HG02763 (cell line): ENCODE measurements around the gene TMEM217.
"Not testable (repeated sequence)": the region's sequence is repeated elsewhere in the genome, so short reads cannot be mapped to it uniquely, and the experiment has no call there.

ENCODE experiments used
- ATAC-seq: cut with Tn5 transposase; IDR thresholded peaks from one replicate; pipeline ENCODE4 v1.9.1; 2021; ENCODE audit warnings: mild to moderate bottlenecking, moderate library complexity; ENCODE audit not compliant: unreplicated experiment

The TMEM217 gene

DNA sequence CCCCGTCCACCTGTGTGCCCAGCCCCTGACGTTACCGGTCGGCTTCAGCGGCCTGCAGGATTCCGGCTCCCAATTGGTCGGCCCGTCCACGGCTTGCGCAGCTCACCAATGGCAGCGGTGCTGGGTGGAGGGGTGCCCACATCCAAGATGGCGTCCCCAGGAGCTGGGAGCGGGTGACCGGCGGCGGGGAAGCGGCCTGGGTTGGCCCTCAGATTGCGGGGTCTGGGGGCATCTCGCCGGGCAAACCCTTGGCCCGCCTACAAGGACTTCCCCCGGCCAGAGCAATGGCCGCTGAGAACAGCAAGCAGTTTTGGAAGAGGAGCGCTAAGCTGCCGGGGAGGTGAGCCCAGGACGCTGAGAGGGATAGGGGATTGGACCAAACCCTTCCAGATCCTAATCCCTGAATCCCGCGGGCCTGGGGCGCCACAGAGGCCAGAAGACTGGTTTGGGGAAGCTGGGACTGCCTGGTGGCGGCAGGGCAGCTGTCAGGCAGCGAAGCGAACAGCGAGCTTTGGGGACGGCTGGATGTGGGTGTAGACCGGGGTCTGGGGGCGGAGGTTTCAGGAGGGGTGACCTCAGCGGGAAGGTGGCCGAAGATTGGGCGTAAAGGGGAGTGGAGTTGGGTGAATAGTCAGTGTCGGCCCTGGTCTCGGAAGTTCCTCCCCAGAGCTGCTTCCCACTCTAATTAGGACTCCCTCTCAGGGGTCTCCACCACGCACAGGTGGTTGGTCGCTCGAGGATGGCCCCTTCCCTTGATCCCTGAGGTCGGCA, at the start of gene TMEM217, which contains the start of gene TBC1D22B:
Gene TMEM217, minus strand, starts transcription at position 511 of the 771 bp plus-strand sequence. CDS start 39,114 bp downstream, outside the sequence.
Gene TBC1D22B, plus strand, starts transcription at position 139 of the 771 bp plus-strand sequence. Its CDS starts 146 bp downstream, at position 285.
- ATAC-seq, result peak; percentile 96

DNA sequence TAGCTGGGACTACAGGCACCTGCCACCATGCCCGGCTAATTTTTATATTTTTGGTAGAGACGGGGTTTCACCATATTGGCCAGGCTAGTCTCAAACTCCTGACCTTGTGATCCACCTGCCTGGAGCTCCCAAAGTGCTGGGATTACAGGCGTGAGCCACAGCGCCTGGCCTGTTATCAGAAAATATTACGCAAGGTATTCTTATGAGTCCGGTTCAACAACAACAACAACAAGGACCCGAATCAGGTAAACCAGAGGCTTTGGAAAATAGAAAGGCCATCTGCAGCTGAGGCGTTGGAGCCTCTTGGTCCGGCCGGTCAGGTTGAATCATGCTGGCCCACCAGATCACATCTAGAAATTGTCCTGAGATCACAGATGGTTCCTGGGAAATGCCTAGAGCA, 49.5 kb upstream of the TMEM217 start:
- not testable (repeated sequence) for ATAC-seq

DNA sequence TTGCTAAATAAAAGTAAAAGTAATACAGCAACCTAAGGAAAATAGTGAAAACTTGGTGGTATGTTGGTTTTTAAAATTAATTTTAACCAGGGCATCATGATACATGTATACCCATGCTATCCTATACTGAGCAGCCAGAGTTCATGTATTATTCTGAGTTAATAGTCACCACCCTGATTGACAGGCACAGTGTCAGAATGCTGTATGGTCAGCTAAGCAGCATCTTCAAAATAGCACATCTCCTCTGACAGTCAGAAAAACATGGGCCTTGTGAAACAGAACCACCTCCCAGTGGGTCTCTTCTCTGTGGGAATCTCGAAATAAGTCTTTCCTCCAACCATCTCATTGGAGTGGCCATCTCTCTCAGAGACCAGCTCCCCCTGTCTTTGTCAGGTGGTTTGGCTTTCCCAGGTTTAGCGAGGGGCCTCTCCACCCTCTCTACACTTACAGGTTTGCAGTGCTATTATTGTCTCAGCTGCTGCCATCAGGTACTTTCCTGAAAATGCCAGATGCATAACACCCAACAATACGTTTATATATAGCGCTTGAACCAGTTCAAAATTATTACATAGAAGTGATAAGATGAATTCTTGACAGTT, 48.8 kb upstream of the TMEM217 start:
- ATAC-seq, result no peak

DNA sequence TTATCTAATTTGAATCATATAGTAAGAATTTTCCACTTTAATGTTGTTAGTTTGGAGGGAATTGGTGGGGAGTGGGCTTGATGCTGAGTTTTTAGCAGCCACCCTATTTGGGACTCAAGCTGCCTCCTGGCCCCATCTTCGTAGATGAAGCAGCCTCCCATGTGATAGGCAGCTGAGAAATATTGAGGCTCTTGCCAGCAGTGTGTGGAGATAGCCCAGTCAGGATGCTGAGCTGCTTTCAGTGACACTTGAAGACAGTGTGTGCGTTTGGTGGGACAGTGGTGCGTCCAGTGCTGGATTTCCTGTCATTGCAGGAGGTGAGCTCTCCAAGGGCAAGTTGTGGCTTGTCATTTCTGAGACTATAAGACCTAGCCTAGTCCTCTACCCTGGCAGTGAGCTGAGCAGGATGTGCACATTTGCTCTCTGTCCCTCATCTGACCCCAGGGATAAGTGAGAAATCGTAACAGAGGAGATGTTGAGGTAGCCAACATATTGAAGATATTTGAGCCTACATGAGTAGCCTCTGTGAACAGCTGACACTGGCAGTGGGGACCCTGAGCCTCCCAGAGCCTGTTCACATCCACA, 48.0 kb upstream of the TMEM217 start:
- no peak for ATAC-seq

DNA sequence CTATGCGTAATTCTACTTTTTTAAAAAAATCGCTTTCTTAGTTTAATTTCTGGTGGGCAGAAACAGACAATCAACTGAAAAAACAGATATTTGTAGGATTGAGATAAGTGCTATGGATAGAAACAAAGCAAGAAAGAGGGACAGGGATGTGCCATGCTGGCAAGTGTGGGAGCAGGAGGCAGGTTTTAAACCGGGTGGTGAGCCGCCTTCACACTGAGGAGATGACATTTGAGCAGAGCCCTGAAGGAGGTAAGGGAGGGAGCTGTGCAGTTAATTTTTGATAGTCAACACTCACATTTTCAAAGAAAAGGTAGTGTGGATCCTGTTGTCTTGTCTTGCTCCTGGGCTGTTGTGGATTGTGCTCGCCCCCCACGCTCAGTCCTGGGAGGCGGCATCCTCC, 46.8 kb upstream of the TMEM217 start:
- no peak for ATAC-seq

DNA sequence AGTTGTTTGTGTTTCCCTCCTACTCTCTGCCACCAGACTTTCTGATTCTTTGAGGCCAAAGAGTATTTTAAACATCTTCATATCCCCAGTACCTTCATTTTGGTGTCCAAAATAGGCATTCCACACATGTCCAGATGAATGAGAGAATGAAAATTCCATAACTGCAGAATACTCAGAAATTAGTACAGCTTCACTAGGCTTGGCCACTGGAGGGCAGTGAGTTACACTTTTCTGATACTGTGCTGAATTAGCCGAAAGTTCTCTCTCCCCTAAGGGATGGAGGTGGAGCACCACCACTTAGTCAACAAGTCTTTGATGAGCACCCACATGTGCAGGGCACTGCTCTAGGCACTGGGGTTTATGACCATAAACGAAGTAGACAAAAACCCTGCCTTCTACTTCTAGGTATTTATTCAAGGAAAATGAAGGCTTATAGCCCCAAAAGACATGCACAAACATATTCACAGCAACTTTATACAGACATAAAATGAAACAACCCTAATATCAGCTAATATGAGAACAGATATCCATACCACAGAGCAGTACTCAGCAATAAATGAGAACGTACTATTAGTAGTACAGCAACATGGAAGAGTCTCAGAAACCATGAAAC, 46.1 kb upstream of the TMEM217 start:
- ATAC-seq, result no peak

DNA sequence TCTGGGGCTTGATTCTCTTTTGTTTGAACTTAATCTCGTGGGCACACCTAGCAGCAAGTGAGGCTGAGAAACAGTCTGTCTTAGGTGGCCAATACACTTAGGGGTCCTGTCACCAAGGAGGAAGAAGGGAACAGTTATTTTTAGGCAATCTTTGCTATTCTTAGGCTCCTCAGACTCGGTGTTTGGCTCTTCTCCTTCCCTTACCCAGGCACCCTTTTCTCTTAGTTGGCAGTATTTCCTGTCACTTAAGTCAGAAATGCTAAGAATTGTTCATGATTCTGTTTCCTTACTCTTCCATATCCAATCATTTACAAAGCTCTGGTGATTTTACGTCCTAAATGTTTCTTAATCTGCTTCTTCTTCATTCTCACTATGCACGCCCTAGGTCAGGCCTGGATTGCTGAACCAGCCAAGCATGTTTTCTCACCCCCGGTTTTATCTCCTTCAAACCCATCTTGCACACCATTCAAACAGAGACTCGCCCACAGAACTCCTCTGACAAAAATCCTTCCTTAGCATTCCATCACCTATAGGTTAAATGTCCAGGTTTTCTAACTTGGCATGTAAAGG, 45.2 kb upstream of the TMEM217 start:
- ATAC-seq, result no peak

DNA sequence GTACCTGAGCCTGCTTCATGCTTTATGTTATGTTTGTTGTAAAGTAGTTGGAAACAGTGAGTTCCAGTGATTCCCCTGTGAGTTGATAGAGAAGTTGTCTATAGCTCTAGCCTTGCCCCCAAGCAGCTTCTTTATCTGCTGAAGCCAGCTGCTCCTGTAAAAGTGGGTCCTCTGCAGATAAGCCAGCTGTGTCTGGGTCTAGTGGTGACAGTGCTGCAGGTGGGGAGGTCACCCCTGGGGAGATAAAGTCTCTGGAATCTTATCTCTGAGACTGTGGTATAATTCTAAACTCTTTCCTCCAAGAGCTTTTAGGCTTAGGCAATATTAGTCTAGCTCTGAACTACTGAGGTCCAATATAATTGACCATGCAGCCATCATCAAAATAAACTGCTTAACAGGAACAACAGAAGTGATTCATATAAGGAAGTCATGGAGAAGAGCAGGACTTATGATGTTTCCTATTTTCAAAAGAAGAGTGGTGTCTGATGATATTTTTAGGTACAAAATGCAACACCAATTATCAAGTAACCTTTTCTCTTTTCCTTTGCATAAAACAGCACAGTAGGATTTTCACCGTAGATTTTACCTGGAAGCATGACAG, 44.2 kb upstream of the TMEM217 start:
- no peak for ATAC-seq

DNA sequence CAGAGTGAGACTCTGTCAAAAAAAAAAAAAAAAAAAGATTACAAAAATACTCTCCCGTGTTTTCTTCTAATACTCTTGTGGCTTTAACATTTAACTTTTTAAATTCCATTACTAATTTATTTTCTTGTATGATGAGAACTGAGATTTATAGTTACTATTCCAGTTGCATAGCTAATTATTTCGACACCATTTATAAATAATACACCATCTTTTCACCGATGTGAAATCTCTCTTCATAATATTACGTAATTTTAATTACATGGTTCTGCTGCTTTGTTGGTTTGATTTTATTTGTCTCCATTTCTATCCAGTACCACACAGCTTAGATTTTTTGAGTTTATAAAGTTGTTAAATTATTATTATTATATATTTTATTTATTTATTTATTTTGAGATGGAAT, 42.0 kb upstream of the TMEM217 start:
- ATAC-seq, result no peak

DNA sequence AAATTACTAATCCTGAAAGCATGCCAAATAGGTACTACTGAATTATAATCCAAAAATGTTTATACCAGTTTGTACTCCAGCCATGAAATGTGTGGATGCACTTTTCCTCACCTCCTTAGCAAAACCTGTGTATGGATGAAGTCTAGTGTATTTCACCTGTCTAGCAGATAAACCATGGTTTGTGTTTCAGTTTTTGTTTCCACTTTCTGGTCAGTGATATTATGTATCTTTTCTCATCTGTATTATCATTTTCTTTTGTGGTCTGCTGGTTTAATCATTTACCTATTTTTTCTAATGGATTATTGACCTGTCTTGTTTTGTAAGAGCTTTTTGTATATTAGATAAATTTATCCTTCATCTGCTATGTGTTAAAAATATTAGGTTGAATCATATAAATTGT, 41.0 kb upstream of the TMEM217 start:
- no peak for ATAC-seq

DNA sequence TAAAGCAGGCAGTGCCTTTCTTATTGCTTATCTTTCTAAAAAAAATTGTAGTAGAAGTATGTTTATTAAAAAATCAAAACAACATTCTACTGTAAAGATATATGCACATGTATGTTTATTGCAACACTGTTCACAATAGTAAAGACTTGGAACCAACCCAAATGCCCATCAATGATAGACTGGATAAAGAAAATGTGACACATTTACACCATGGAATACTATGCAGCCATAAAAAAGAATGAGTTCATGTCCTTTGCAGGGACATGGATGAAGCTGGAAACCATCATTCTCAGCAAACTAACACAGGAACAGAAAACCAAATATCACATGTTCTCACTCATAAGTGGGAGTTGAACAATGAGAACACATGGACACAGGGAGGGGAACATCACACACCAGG, 39.7 kb upstream of the TMEM217 start:
- not testable (repeated sequence) for ATAC-seq

DNA sequence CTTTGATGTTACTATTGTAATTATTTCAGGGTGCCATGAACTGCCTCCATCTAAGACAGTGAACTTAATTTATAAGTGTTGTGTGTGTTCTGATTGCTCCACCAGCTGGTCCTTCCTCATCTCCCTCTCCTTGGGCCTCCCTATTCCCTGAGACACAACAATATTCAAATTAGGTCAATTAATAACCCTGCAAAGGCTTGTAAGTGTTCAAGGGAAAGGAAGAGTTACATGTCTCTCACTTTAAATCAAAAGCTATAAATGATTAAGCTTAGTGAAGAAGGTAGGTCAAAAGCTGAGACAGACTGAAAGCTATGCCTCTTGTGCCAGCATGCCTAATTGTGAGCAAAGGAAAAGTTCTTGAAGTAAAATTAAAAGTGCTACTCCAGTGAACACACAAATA, 35.5 kb upstream of the TMEM217 start:
- no peak for ATAC-seq

DNA sequence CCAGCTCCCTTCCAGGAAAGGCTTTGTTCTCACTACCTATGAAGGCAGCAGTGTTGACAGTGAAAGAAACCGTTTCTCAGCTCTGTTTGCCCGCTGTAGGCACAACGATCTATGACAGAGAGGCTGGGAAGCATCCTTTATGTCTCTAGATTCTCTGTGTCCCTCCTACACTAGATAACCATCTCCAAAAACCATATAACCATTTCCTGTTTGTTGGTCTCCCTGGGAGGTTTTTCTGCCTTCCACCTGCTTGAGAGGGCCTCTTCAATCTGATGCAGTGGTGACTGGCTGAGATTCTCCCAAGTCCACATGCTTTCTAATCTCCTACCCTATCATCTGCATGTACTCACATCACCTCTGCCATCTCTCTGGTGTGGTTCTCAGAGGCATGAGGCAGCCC, 32.0 kb upstream of the TMEM217 start:
- ATAC-seq, result no peak

DNA sequence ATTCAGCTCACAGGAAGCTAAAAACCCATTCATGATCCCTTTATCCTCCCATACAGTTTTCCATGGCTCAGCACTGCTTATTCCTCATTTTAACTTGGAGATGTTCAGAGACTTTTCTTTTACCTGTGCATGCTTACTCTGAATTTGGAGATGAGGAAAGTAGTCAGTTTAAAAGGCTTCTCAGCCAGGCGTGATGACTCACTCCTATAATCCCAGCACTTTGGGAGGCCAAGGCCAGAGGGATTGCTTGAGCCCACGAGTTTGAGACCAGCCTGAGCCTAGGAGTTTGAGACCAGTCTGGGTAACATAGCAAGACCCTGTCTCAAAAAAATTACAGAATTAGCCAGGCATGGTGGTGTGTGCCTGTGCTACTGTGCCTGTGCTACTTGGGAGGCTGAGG, 30.3 kb upstream of the TMEM217 start:
- ATAC-seq, result no peak

DNA sequence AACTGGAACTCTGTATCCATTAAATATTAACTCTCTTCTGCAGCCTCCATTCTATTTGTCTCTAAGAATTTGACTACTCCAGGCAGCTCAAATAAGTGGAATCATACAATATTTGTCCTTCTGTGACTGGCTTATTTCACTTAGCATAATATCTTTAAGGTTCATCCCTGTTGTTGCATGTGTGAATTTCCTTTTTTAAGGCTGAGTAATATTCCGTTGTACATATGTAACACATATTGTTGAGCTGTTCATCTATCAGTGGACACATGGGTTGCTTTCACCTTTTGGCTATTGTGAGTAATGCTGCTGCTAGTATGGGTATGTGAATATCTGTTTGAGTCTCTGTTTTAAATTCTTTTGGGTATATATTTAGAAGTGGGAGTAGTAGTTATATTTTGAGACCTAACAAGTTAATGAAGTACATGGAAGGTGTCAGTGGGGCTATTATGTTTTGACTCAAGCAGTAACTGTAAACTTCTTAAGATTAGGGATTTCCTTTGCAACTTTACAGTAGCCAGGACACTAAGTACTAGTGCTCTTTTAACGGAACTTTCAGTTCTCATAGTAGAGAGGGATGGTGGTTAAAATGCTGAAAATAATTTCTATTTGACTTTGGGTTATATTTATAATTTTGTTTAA, 29.7 kb upstream of the TMEM217 start:
- no peak for ATAC-seq

DNA sequence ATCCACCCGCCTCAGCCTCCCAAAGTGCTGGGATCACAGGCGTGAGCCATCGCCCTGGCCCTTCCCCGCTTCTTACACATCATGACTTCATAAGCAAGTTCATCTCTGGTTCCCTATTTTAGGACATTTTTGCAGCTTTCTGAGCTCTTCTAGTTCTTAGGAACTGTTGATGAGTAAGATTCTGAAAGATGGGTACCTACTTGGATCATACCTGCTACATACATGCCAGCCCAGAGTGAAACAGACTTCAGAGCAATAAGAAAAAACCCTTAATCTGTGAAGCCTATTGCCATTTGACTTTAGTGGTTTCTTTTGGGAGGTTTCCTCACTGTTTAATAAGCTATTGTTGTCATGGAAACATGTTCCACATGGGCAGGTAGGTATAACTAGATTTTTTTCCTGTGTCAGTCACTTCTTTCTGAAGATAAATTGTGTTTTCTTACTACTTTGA, 27.9 kb upstream of the TMEM217 start:
- no peak for ATAC-seq

DNA sequence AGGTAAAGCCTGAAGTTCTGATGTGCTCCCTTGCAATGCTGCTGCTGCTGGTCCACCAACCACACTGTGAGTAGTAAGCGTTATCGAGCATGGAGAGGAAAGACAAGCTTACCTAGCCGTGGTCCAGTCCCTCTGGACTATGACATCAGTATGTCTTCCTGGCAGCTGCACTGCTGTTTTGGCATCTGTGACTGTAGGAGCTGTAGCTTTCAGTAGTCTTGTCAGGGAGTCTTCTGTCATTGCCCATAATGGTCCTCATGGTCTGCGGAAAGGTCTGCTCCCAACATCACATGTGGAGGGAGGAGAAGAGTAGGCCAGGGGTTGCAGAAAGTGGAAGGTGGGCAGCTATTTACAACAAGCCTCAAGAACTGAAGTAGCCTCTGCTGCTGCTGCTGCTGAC, 26.8 kb upstream of the TMEM217 start:
- no peak for ATAC-seq

DNA sequence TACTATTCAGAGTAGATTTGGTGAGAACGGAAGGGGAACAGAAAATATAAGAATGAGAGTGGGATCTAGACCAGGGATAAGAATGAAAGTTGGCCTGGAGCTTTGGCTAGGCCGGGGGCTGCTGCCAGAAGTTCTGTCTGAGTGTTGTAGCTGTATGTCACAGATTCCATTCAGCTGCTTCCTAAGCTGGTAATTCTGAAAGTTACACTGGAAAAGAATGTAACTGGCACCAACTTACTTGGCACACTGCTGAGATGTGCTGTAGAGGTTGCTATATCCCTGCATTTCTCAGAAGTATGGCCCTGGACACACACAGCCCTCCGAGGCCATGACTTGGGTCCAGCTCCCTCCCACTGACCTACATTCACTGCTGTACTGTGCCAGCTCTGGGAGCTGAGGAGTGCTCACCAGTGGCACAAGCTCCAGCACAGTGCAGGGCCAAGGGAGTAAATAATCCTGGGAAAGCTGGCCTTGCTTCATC, 25.8 kb upstream of the TMEM217 start:
- no peak for ATAC-seq

DNA sequence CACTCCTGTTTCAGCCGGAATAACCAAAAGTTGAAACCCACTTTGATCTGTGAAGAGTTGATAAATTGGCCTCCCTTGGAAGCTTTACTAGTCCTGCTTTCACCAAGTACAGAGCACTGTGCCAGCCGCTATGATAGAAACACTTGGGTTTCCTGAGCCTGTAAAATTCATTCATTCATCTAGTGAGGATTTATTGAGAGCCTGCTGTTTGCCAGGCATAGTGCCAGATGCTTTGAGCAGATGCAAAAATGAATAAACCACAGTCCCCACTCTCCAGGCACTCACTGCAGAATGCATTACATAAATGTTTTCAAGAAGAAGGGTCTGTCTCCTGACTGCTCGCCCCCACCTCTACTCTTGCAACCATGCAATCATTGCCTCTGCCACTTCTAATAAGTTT, 25.3 kb upstream of the TMEM217 start:
- ATAC-seq, result no peak

DNA sequence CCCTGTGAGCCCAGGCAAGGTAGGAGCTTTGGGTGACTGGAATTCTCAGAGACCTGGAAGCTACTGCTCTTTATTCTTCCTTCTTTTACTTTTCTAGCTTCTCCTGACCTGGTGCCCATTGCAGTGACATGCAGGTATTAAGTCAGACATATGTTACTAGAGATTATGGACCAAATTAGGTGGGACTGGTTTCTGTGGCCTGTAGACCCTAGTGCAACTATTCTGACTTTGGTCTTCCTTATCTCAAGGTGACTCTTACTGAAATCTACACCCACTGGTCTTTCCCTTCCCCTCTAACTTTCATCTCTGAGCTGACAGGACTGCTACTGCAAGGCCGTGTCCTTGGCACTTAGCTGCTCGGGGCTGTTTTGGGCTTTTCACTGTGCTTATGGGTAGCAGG, 24.4 kb upstream of the TMEM217 start:
- ATAC-seq, result no peak
